ENCODE data around the gene CCDC85C. TPM values are rescaled to one million over a fixed set of nuclear protein-coding genes. Genes with fewer than 3 reads are reported as not detected.

The CCDC85C gene
- total and polyA plus RNA-seq, 4 donors = 4.0 to 23.9 (median 9.6) TPM

DNA sequence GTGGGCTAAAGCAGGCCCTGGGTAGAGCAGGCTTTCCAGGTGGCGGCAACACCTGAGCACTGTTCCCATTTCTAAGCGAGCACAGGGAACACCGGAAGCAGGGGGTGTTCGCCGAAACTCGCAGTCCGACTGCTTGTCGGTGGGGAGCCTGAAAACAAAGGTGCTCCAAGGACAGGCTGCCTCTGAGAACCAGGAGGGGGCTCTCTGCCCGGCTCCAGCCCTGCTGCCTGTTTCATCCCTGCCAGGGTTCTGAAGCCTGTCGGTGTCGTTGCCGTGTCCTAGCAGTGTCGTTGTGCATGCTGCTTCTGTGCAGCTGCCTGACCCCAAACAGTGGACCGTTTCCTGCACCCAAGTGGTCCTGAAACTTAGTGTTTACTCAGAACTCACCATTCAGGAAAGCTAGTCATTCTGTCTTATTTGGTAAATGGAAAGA, 101.0 kb downstream of the CCDC85C start:
- Histone ChIP-seq H3K4me3 (ENCODE audit: low read depth in 1 of 3, low read length in 3 of 3) (no peak overlapping the region), H3K27ac (ENCODE audit: low read depth in 1 of 2, low read length in 2 of 2) (no peak overlapping the region), H3K9me3 (ENCODE audit: control insufficient read depth in 4 of 4, low read length in 3 of 4) (no peaks in the 10 kb centered on the region), H3K9ac (ENCODE audit: low read depth in 1 of 2, low read length in 2 of 2) (no peak overlapping the region), H3K27me3 (ENCODE audit: control insufficient read depth in 4 of 4, insufficient read depth in 4 of 4, low read length in 3 of 4) (no peaks in the 10 kb centered on the region), H3K36me3 (ENCODE audit: control insufficient read depth in 4 of 4, insufficient read depth in 3 of 4, low read depth in 1 of 4, low read length in 3 of 4) (peaks cover 11 to 69% (median 62%) of the 10 kb centered on the region in 4 donors), H3K4me1 (ENCODE audit: control insufficient read depth in 4 of 4, insufficient read depth in 4 of 4, low read length in 3 of 4) (peaks cover 0 to 4% (median under 1%) of the 10 kb centered on the region in 4 donors)
- no peak for DNase-seq (ENCODE audit: low spot score)
- TF ChIP-seq, protein P1, sequence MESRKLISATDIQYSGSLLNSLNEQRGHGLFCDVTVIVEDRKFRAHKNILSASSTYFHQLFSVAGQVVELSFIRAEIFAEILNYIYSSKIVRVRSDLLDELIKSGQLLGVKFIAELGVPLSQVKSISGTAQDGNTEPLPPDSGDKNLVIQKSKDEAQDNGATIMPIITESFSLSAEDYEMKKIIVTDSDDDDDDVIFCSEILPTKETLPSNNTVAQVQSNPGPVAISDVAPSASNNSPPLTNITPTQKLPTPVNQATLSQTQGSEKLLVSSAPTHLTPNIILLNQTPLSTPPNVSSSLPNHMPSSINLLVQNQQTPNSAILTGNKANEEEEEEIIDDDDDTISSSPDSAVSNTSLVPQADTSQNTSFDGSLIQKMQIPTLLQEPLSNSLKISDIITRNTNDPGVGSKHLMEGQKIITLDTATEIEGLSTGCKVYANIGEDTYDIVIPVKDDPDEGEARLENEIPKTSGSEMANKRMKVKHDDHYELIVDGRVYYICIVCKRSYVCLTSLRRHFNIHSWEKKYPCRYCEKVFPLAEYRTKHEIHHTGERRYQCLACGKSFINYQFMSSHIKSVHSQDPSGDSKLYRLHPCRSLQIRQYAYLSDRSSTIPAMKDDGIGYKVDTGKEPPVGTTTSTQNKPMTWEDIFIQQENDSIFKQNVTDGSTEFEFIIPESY (IDR thresholded peaks at IDR 0.05) = no peak
- no peak for TF ChIP-seq EGR1 (IDR thresholded peaks at IDR 0.05; ENCODE audit: low read depth in 2 of 2)
- TF ChIP-seq SP1 (IDR thresholded peaks at IDR 0.05) = no peak
- no peak for TF ChIP-seq YY1 (IDR thresholded peaks at IDR 0.05)
- no peak for TF ChIP-seq RXRA (IDR thresholded peaks at IDR 0.05)
- TF ChIP-seq, protein P2, sequence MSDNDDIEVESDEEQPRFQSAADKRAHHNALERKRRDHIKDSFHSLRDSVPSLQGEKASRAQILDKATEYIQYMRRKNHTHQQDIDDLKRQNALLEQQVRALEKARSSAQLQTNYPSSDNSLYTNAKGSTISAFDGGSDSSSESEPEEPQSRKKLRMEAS (IDR thresholded peaks at IDR 0.05) = no peak
- no peak for TF ChIP-seq HNF4G (IDR thresholded peaks at IDR 0.05)
- no peak for TF ChIP-seq FOXA2 (IDR thresholded peaks at IDR 0.05)
- TF ChIP-seq, protein P3, sequence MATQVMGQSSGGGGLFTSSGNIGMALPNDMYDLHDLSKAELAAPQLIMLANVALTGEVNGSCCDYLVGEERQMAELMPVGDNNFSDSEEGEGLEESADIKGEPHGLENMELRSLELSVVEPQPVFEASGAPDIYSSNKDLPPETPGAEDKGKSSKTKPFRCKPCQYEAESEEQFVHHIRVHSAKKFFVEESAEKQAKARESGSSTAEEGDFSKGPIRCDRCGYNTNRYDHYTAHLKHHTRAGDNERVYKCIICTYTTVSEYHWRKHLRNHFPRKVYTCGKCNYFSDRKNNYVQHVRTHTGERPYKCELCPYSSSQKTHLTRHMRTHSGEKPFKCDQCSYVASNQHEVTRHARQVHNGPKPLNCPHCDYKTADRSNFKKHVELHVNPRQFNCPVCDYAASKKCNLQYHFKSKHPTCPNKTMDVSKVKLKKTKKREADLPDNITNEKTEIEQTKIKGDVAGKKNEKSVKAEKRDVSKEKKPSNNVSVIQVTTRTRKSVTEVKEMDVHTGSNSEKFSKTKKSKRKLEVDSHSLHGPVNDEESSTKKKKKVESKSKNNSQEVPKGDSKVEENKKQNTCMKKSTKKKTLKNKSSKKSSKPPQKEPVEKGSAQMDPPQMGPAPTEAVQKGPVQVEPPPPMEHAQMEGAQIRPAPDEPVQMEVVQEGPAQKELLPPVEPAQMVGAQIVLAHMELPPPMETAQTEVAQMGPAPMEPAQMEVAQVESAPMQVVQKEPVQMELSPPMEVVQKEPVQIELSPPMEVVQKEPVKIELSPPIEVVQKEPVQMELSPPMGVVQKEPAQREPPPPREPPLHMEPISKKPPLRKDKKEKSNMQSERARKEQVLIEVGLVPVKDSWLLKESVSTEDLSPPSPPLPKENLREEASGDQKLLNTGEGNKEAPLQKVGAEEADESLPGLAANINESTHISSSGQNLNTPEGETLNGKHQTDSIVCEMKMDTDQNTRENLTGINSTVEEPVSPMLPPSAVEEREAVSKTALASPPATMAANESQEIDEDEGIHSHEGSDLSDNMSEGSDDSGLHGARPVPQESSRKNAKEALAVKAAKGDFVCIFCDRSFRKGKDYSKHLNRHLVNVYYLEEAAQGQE (IDR thresholded peaks at IDR 0.05) = no peak
- TF ChIP-seq RAD21 (IDR thresholded peaks at IDR 0.05) = no peak
- no peak for TF ChIP-seq FOXA1 (IDR thresholded peaks at IDR 0.05)
- TF ChIP-seq, protein P4, sequence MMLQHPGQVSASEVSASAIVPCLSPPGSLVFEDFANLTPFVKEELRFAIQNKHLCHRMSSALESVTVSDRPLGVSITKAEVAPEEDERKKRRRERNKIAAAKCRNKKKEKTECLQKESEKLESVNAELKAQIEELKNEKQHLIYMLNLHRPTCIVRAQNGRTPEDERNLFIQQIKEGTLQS (IDR thresholded peaks at IDR 0.05) = no peak
- TF ChIP-seq GABPA (IDR thresholded peaks at IDR 0.05 in 1 of 2, conservative IDR thresholded peaks at IDR 0.05 in 1 of 2) = no peak
- TF ChIP-seq JUND (IDR thresholded peaks at IDR 0.05) = no peak
- TF ChIP-seq HNF4A (conservative IDR thresholded peaks at IDR 0.05) = no peak
- TF ChIP-seq TAF1 (conservative IDR thresholded peaks at IDR 0.05) = no peak
- no peak for TF ChIP-seq NR2F2 (IDR thresholded peaks at IDR 0.05)
- TF ChIP-seq, protein P5, sequence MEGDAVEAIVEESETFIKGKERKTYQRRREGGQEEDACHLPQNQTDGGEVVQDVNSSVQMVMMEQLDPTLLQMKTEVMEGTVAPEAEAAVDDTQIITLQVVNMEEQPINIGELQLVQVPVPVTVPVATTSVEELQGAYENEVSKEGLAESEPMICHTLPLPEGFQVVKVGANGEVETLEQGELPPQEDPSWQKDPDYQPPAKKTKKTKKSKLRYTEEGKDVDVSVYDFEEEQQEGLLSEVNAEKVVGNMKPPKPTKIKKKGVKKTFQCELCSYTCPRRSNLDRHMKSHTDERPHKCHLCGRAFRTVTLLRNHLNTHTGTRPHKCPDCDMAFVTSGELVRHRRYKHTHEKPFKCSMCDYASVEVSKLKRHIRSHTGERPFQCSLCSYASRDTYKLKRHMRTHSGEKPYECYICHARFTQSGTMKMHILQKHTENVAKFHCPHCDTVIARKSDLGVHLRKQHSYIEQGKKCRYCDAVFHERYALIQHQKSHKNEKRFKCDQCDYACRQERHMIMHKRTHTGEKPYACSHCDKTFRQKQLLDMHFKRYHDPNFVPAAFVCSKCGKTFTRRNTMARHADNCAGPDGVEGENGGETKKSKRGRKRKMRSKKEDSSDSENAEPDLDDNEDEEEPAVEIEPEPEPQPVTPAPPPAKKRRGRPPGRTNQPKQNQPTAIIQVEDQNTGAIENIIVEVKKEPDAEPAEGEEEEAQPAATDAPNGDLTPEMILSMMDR (IDR thresholded peaks at IDR 0.05; ENCODE audit: low read depth, low read length, missing input control) = no peak
- 93% methylated on average over 14 of the region's 14 CpGs for WGBS

All from liver (tissue), 9 donors.